ENCODE data around the gene FGR.

Gene FGR

DNA sequence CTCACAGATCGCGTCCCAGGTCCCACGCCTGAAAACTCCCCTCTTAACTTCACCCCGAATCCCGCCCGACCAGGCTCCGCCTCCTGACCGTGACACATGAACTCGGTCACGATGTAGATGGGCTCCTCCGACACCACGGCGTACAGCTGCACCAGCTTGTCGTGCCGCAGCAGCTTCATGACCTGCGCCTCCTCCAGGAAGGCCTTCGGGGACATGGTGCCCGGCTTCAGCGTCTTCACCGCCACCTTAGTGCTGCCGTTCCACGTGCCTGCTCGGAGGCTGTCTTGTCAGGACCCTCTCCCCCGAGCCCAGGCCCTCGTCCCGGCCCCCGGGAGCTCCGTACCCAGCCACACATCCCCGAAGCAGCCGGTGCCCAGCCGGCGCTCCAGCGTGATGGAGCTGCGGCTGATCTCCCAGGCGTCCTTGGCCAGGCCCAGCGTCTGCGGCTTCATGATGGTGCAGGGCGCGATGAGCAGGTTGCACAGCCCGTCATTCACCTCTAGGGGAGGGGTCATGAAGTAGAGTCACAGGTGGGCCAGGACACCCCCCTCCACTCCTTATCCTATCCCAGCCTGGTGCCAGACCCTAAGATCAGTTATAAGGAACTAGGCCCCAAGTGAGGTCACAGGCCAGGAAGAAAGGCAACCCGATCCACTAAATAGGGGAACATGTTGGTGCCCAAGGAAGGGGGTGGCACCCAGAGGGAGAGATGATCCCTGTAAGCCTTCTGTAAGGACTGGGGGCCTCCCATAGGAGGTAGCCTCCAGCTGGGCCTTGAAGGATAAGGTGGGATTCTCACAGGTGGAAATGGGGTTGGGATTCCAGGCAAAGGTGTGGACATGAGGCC is 19.4 kb downstream of the FGR start:
- DNase-seq = no peak

DNA sequence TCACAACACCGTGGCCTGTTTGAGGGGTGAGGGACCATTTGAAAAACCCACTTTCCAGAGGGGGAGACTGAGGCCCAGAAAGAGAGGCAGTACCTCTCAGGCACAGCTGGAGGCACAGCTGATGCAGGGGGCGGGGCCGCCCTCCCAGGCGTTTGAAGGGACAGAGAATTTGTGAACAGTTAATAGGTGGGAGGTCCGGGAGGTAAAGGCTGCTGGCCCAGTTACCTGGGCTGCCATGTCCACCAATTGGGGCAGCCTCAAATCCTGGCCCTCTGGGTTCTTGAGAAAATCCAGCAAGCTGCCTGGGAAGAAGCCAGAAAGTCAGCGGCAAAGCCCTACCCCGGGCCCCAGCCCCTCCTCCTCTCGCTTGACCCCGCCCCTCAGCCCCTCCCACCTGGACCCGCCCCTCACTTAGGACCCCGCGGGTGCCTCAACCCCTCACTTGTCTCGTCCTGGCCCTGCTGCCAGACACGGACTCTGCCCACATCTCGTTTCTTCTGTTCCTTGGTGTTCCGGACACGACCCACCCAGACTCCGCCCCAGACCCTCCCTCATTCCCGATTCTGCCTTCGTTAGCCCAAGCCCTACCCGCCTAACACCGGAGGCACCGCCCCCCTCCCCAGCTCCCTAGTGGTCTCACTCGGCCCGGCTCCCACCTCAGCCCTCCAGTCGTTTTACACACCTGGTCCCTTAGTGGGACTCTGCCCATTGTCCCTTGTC is 20.2 kb downstream of the FGR start:
- DNase-seq = no peak

DNA sequence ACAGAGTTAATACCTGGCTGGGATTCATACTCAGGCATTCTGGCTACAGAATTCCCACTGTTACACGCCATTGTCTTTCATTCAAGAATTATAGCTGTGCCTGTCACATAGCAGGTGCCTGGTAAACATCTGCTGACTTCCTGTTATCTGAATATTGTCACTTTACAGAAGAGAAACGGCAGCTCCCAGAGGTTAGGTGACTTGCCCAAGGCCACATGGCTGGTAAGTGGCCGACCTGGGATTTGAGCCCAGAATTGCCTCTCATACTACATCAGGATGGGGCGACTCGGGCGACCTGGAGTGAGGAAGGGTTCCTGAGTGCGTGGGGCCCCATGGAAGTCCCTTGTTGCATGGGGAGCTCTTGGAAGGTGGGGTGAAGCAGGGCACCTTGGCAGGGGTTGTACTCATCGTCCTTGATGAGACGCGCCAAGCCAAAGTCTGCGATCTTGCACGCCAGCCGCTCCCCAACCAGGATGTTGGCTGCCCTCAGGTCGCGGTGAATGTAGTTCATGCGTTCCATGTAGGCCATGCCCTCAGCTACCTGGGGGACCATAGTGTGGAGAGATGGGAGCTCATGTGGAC is 20.9 kb downstream of the FGR start:
- no peak for DNase-seq

DNA sequence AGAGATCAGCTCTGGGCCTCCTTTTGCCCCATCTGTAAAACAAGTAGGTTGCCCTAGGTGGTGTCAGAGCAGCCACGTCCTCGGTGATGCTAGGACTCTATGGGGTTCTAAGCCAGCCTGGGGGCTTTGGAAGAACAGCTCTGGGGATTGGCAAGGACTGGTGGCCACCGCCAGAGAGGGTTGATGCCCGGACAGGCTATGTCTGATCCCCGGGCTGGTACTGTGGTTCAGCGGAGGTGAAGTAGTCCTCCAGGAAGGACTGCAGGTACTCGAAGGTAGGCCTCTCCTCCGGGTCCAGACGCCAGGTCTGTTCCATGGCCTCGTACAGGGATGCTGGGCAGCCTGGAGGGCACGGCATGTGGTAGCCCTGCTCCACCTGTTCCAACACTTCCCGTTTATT is 22.3 kb downstream of the FGR start:
- DNase-seq = no peak

DNA sequence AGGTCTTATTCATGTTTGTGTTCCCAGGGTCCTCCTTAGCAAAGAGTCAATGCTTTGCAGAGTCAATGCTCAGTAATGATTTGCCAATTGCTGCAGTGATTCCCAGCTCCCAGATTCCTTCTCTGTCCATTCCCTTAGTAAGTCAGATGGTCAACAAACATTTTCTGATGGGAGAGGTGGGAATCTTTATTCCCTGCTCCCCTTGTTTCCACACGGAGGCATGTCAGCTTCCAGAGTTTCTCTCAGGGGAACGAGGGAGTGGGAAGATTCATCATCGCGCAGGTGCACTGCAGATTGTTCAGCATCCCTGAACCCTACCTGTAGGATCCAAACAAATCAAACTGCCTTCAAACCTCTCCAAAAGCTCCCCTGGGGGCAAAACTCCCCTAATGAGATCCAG is 23.5 kb downstream of the FGR start:
- no peak for DNase-seq

DNA sequence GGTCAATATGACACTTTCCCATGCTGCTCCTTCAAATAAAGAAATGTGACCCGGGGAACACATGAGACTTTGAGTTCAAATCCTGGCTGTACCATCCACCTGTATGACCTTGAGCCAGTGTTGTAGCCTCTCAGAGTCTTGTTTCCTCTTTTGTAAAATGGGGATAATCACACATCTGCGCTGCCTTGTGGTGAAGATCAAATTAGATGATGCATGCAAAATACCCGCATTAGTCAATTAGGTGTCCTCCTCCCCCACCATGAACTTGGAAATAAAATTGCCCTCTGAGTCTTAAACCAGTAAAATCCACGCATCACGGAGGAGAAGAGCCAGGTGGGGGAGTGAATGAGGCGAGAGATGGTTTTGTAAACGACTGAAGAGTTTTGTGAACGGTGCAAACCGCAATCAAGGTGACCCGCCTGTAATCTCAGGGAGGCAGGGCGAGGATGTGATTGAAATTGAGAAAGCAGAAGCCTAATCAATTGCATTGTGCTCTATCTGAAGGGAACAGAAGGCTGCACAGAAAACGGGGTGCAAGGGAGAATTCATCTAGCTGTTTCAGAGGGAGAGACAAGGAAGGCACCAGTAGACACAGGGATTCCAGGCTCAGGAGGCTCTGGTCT is 25.3 kb downstream of the FGR start:
- no peak for DNase-seq

DNA sequence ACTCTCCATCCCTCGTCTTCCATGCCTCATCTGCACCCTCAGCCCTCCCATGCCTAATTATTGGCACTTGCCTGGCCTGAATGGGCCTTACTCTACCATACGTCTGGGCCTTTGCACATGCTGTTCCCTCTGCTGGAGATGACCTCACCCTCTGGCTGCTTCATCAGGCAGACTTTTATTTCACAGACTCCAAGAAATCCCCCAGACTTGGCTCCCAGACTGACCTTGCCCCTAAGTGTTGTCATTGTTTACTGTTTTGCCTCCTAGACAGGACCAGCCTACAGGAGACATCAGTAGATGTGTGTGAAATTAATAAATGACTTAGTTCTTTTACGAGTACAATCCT is 25.8 kb downstream of the FGR start:
- no peak for DNase-seq

DNA sequence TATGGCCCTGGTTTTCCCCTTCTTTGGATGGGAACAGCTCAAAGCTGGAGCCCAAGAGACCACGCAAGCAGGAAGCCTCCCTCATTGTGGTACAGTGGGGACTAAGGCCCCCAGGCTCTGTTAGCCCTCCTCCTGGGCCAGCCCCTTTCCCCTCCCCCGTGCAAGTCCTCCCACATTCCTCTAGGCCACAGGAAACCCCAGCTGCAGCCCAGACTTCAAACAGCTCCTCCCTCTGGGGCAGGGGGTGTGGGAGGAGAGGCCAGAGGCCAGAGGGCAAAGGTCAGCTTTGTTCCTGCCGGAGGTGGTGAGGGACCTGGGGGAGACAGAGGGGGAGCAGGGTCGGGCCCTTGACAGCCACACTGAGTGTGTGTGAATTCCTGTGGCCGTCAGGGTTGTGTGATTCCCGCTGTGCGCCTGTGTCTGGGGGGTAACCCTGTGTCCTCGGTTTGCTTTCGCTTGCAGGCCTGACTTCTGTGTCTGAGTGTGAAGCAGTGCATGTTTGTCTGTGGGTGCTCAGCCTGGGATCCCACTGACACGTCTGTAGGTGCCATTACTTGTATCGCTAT is 27.7 kb downstream of the FGR start:
- DNase-seq = no peak

DNA sequence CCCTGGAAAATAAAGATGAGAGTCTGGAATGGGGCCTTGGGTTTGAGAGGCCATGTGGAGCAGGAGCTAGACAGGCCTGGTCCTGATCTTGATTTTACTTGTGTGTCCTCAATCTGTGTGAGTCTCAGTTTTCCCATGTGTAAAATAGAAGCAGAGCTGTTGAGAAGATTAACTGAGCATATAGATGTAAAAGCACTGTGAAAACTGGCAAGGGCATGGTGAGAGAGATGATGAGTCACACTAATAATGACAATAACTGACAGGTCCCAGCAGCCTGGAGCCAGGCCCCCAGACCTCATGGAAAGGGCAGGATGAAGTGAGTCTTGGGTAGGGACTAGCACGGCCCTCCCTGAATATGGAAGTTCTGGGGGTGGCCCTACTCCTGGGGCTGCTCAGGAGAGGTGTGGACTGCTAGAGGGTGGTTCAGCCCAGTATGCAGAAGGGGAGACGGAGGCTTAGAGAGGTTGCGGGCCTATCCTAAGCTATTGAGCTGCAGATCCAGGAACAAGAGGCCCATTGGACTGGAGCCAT is 28.2 kb downstream of the FGR start:
- DNase-seq = no peak

DNA sequence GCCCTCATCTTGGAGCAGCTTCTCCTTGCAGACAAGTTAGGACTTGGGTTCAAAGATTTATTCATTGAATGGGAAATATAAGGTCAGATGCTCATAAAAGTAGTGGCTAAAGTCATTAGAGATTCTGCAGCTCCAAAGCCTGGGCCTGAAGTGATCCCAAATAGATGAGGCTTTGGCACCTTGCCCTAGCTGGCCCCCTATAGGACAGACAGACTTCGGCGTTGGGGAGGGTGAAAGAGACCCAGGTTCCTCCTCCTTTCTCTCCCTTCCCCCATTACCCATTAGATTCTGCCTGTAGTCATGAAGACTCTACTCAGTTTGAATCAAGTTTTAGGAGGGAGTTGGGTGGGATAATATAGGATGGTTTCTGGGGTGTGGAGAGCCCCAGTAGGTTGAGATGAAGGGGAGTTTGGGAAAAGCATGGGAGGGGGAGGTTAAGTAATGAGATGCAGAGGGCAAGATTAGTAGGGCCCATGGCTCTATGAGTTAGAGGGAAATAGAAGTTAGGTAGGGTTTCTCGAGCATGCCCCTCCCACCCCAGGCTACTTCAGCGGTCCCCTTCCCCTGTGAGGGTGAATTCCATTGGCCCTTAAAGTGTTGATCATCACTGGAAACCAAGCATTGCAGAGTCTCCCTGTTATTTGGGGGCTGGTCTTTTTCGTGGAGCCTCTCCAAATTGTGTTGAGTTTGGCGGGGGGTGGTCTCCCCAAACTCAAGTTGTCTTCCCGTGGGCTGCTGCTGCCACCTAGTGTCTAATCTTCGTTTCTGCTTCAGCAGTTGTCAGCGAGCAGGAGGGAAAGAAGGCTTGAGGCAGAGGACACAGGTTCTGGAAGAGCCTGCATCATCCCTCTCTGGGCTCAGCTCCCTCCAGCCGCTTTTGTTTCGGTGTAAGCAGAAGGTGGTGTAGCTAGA is 28.9 kb downstream of the FGR start:
- peak in 1 of 2 experiments; percentile 25 for DNase-seq

DNA sequence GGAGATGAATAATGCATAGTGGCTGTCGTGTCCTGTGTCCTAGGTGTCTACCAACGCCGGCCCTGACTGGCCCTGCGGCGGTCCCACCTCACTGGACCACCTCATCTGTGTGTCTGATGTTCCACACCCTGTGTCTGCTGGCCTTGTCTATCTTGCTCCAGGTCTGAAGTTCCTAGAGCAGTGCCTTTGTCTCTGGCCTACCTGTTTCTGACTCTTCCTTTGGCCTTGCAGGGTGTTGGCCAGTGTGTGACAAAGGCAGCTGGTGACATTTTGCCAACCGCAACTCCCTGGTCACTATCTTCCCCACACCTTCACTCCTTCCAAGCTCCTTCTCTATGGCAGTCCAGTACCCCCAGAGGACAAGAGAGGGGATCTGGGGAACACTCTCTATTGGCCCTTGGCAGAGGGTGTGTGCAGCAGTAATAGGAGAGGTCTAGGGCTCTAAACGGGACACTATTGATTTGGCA is 29.7 kb downstream of the FGR start:
- DNase-seq = no peak

DNA sequence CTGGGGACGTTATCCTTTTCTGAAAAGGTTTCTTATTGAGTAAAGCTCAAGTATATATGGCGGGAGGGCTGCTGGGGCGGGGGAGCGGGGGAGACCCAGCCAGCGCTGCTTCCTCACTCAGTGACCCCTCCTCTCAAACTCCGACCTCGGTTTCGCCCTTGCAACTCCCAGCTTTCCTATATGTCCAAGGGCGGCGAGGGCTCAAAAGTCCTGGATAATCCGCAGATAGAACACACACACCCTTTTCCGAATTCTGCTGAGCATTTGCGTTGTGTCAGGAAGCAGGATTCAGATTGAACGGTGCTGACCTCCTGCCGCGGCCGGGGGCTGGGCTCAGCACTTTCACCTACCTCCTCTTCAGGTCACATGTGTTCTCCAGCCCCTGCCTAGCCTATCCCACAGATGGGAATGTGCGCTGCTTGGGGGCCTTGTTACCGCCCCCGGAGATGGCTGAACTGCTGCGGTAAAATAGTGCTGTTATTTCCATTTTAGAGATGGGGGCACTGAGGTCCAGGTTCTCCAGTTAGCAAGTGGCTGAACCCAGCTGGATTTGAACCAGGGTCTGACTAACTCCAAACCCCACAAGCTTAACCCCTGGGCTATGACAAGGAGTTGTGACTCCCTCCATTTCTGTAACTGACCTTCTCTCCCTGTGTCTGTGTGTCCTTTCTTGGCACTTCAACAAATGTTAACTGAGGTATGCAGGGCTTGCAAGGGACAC is 30.2 kb downstream of the FGR start:
- no peak for DNase-seq

DNA sequence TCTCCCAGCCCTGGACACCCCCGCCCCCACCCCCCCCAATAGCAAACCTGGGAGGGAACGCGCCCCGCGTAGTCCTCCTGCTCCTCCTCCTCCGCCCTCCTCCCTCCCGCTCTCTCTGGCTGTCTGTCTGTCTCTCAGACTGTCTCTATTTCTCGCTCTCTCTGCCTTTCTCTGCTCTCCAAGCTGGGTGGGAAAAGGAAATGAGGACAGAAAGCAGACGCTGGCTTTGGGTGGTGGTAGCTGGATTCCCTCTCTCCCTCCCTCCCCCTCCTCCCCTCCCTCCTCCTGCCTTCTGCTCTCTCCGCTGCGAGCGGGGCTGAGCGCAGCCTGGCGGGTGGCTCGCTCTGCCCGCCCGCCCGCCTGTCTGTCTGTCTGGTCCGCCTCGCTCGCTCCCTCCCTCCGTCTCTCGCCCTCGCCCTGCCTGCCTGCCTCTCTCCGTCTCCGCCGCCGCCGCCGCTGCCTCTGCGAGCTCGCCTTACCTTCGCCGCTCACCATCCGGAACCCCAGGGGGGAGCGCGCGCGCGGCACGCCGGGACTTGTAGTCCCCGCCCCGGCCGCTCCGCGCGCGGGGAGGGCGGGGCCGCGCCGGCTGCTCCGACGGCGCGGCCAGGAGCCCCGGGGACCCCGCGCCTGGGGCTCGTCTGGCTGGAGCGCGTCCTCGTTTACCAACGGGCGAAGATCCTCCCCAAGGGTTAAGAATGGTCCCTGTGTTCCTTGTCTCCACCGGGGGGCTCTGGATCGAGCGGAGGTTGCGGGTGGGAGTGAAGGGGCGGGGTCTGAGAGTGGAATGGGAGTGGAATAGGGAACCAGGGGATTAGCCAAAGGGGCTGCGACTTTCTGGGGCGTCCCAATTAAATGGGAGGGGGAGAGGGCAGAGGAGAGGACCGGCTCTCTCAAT is 31.1 kb downstream of the FGR start, which contains the start of gene AHDC1:
TSS of gene AHDC1 (minus strand) at position 464 of the 898 bp plus-strand sequence. CDS start 52,029 bp downstream, outside the sequence.
- DNase-seq = peak; percentile 79 to 90

DNA sequence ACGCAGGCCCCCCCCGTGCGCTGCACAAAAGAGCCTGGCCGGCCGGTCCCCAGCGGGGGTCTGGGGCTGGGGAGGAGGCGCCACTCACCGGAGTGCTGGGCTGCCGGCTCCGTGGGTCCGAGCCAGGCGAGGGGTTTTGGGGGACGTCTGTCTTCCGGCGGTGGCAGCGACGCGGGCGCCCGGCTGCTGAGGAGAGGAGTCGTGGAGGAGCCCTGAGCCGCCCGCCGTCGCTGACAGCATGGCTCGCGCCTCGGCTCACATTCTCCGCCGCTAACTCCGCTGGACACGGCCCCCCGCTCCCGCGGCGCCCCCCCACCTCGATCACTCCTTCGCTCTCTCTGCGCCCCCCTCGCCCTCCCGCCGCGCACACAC is 31.7 kb downstream of the FGR start:
- DNase-seq = no peak

DNA sequence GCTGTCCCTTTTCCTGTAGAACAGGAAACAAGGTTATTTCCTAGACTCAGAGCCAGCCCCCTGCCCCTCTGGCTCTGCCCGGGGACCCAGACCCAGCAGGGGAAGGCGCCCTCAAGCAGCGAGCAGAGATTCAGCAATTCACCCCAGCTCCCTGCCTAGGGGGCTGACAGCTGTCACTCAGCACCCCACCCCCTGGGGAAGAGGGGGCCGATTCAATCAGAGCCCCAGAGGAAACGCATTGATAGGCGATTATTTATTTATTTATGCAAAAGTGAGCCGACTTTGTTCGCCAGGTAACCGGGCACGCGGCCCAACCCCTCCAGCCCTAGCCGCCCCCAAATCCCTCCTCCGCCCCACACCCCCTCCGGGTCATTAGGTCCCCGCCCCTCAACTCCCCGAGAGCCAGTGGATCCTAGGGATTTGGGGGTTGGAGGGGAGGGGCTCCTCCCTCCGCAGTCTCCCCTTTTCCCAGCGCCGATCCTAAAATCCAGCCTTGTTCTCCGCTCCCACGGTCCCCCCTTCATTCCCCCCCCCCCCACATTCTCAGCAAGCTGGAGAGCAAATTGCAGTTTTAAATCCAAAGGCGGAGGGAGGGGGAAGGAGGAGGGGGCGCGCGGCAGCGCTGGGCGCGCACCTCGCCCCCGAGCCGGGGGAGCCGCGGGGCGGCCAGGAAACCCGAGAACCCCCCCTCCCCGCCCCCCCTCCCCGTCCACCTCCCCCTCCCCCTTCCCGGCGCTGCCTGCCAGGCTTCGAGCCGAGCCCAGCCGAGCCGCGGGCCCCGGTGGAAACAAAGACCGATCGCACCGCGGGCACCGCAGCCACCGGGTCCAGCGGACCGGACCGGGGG is 32.3 kb downstream of the FGR start:
- no peak for DNase-seq

DNA sequence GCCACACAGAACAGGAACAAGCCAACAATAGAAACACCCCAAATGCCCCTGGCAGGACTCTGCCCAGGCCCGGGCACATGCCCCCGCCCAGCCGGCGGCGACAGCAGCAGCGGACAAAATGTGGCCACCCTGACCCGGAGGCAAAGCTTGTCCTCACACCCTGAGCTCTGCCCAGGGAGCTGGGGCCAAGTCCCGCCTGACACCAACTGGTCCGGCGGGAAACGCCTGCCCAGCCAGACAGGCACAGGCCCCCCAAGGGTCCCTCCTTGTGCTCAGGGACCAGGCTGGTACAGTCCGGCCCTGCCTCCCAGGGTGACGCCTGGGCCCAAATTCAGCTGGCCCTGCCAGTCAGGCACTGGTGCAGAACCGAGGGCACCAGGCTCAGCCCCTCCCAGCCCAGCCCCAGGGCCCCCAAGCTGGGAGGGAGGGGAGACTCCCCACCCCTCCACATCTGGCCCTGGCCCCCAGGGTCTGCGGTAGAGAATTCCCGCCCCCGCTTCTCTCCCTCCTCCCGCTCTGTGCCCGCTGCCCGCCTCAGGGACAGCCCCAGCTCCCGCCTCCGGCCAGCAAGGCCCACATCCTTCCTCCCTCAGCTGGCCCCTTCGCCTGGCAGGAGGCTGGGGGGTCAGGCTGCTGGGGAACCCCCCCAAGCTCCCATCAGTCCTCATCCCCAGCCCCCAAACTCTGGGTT is 33.1 kb downstream of the FGR start:
- DNase-seq = no peak

DNA sequence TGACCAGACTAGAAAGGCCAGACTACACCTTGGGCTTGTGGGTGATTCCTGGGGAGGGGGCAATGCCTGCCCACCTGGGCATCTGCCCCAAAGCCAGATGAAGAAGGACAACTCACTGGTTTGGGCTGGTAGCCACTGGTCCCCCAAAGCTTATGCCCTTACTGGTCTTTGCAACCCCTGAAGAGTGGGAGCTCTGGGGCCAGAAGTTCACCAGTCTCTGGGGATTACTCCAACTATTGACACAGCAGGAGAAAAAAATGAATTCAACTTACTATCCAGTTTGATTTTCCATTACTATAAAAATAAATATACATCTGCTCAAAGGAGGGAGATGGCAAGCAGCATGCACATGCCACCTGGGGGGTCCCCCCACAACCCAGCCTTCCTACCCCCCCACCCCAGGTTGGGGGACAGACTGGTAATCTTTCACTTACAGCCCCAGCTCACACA is 33.6 kb downstream of the FGR start:
- DNase-seq = no peak

DNA sequence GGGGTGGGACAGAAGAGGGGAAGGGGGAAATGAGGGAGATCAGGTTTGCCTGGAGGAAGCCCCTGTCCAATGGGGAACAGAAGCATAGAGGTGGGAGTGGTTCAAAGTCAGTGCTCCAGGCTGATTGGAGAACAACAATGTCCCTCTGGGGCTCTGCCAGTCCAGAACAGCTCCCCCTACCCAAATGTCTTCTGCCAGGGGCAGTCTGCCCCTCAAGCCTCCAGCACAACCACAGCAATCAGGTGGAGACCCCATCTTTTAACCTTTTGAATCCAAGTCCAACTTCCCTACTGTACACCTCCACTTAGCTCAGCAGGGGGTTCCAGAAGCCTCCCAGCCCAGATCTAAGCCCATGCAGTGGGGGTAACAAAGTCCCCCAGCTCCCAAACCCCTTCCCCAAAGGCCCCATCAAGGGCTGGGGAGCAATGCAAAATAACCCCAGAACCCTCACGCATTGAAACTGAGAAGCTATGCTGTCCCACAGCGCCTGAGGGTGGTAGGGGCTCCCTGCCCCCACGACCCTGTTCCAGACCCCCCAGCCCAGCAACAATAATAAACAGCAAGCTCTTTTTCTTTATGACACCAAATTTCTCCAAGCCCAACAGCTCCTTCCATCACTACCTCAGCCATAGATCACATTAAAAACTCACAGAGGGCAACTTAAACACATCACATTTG is 34.3 kb downstream of the FGR start:
- DNase-seq = no peak

Measured in NCI-H1930 (cell line).